Activated naive CD8-positive, alpha-beta T cell (primary cell): Measurements from ENCODE around the gene CYP46A1.

ENCODE experiments used
- H3K27ac Mint-ChIP-seq: one replicate; pipeline ENCODE4 v1.8.0; 2021; ENCODE audit warnings: mixed read lengths
- H3K27me3 Mint-ChIP-seq: one replicate; pipeline ENCODE4 v1.8.0; 2021; ENCODE audit warnings: mixed read lengths
- H3K36me3 Mint-ChIP-seq: one replicate; pipeline ENCODE4 v1.8.0; 2021; ENCODE audit warnings: mixed read lengths
- H3K4me1 Mint-ChIP-seq: one replicate; pipeline ENCODE4 v1.8.0; 2021; ENCODE audit warnings: low read depth, mixed read lengths
- H3K4me3 Mint-ChIP-seq: one replicate; pipeline ENCODE4 v1.8.0; 2021; ENCODE audit warnings: mild to moderate bottlenecking, mixed read lengths
- H3K9me3 Mint-ChIP-seq: one replicate; pipeline ENCODE4 v1.8.0; 2021; ENCODE audit warnings: low read depth, mixed read lengths

CYP46A1 gene

DNA sequence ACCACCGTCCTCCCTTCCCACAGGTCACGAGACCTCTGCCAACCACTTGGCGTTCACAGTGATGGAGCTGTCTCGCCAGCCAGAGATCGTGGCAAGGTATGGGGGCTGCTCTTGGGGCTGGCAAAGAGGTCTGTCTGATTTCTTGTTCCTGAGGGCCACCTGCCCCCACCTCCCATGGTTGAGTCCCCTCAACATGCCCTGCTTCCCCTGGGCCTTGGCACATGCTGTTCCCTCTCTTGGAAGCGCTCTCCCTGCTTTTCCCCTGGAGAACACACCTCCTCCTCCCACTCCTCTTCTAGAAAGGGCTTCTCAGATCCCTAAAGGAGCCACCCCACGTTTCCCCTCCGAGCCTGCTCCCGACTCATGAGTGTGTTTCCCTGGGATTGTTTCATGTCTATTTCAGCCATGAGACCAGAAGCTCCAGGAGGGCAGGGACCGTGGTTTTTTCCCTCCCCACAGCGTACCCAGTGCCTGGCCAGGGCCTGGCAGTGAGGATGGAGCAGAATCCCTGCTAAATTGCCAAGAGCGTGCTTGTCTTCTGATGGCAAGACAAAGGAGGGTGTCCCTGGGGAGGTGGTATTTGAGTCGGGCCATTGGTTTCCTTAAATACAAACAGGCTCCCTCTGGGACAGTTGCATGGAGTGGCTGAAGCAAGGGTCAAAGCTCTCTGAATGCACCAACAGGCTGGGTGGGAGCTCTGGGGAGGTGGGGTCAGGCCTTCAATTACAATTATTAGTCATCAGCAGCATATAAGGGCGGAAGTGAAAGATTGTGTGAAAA lies 34.1 kb downstream of the CYP46A1 start:
- H3K4me3 Mint-ChIP-seq: no peak overlapping the region
- peaks cover 4% of the 10 kb centered on the region for H3K27me3 Mint-ChIP-seq
- H3K9me3 Mint-ChIP-seq: no peaks in the 10 kb centered on the region
- no peaks in the 10 kb centered on the region for H3K4me1 Mint-ChIP-seq
- H3K36me3 Mint-ChIP-seq: no peaks in the 10 kb centered on the region
- no peak overlapping the region for H3K27ac Mint-ChIP-seq

DNA sequence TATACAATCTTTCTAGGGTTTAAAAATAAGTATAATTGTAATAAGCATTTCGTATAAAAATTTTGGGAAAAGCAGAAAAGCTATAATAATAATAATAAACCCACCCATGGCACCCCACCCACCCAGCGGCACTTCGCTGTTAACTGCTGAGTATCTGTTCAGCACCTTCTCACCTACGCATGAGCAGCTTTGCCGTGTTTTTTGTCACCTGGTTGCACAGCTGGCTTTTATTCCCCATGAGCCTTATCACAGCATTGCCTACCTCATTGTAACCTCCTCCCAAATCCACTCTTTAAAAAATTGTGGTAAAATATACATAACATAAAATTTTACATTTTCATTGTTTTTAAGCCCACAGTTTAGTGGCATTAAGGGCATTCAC lies 34.7 kb downstream of the CYP46A1 start:
- peaks cover 4% of the 10 kb centered on the region for H3K27me3 Mint-ChIP-seq
- H3K9me3 Mint-ChIP-seq: no peaks in the 10 kb centered on the region
- no peaks in the 10 kb centered on the region for H3K36me3 Mint-ChIP-seq
- H3K4me3 Mint-ChIP-seq: no peak overlapping the region
- H3K27ac Mint-ChIP-seq: no peak overlapping the region
- no peaks in the 10 kb centered on the region for H3K4me1 Mint-ChIP-seq

DNA sequence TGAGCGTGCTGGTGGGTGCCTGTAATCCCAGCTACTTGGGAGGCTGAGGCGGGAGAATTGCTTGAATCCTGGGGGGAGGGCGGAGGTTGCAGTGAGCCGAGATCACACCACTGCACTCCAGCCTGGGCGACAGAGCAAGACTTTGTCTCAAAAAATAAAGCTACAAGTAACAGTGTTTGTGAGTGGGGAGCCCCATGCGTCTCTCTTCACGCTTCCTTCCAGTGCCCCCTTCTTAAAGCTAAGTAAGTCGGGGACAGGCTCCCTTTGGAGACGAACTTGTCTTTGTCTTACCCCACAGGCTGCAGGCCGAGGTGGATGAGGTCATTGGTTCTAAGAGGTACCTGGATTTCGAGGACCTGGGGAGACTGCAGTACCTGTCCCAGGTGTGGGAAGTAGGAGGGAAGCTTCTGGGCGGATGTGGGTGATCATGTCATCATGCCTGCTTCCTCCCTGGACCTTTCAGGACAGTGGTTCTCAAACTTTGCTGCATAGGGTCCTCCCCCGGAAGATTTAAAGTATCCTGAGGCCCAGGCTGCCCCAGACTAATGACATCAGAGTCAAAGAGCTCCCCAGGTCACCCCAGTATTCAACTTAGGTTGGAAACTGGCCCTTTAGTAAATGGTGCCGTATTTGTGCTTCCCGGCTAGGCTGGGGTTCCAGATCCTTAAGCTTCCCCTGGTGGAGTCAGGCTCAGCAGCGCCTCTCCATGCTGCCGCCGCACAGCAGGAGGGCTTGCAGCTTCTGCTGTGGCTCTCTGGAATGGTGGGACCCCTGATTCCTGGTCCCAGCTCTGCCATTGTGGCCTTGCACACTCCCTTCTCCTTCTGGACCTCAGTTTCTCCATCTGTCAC lies 37.1 kb downstream of the CYP46A1 start:
- no peak overlapping the region for H3K4me3 Mint-ChIP-seq
- no peak overlapping the region for H3K27ac Mint-ChIP-seq
- no peaks in the 10 kb centered on the region for H3K36me3 Mint-ChIP-seq
- H3K4me1 Mint-ChIP-seq: no peaks in the 10 kb centered on the region
- H3K9me3 Mint-ChIP-seq: no peaks in the 10 kb centered on the region
- H3K27me3 Mint-ChIP-seq: peaks cover 5% of the 10 kb centered on the region

DNA sequence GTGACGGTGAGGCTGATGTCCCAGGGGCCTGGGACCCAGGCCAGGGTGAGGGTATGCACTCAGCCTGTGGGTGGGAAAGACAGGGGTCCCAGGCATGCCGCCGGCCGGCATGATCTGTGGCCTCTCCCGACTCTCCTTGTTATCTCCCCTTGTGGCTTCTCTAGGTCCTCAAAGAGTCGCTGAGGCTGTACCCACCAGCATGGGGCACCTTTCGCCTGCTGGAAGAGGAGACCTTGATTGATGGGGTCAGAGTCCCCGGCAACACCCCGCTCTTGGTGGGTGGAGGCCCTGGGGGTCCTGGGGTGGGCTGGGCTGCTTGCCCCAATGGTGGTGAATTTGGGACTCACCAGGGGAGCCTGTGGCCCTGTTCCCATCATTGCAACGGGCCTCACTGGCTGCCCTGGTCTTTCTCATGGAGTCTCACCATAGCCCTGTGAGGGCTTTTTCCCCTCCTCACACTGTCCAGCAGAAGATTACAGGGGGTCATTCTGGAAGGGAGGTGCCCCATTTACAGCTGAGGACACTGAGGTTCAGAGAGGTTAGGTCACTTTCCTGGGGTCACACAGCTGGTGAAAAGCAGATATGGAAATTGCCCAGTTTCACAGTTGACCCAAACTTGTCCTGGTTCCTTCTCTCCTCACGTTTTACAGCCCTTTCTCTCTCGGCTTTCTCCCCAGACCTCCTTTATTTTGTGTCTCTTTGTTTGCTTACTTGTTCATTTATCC lies 37.9 kb downstream of the CYP46A1 start:
- Mint-ChIP-seq H3K27me3 (peaks cover 6% of the 10 kb centered on the region), H3K27ac (no peak overlapping the region), H3K4me3 (no peak overlapping the region), H3K9me3 (no peaks in the 10 kb centered on the region), H3K4me1 (no peaks in the 10 kb centered on the region), H3K36me3 (no peaks in the 10 kb centered on the region)

DNA sequence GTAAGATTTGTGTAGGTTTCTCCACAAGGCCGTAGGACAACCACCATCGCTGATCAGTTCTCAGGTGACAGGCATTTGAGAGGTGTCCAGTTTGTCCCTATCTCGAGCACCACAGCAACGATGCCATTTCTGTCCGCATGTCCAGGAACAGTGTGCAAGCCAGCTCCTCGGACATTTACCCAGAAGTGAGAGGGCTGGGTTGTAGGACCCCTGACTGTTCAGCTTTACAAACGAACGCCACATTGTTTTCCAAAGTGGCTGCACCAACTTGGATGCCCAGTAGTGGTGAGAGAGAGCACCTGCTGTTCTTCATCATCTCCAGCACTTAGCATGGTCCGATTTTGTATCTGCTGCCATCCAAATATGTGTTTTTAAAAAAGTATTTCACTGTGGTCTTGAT lies 38.6 kb downstream of the CYP46A1 start:
- H3K9me3 Mint-ChIP-seq: no peaks in the 10 kb centered on the region
- no peaks in the 10 kb centered on the region for H3K36me3 Mint-ChIP-seq
- peaks cover 6% of the 10 kb centered on the region for H3K27me3 Mint-ChIP-seq
- H3K4me3 Mint-ChIP-seq: no peak overlapping the region
- H3K4me1 Mint-ChIP-seq: no peaks in the 10 kb centered on the region
- H3K27ac Mint-ChIP-seq: no peak overlapping the region

DNA sequence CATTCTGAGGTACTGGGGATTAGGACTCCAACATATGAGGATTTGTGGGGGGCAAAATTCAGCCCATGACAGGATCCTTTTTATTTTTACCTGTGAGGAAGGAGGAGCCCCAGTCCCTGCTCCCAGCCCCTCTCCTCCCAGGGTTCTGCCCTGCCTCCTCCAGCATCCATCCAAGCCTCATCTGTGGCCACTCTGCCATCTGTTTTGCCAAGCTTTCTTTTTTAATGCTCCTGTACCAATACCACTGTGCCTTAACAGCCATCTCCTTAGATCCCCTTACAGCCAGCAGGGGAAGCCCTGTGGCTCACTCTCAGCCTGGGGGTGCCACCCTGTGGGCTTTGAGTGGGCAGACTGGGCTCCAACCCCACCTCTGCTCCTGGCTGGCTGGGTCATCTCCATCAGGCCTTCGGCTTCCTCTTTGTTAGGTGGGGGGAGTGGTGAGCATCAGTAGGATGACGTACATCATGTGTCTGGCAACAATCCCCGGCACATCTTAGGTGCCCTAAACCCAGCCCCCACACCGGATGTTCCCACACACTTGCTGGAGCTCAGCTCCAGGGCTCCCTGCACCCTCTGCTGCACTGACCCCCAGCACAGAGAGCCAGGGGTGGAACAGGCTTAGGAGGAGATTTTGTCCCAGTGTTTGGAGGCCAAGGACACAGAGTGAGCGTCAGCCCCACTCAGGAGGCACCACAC lies 40.2 kb downstream of the CYP46A1 start:
- Mint-ChIP-seq H3K27ac (no peak overlapping the region), H3K9me3 (no peaks in the 10 kb centered on the region), H3K4me3 (no peak overlapping the region), H3K4me1 (no peaks in the 10 kb centered on the region), H3K36me3 (no peaks in the 10 kb centered on the region), H3K27me3 (peaks cover 12% of the 10 kb centered on the region)

DNA sequence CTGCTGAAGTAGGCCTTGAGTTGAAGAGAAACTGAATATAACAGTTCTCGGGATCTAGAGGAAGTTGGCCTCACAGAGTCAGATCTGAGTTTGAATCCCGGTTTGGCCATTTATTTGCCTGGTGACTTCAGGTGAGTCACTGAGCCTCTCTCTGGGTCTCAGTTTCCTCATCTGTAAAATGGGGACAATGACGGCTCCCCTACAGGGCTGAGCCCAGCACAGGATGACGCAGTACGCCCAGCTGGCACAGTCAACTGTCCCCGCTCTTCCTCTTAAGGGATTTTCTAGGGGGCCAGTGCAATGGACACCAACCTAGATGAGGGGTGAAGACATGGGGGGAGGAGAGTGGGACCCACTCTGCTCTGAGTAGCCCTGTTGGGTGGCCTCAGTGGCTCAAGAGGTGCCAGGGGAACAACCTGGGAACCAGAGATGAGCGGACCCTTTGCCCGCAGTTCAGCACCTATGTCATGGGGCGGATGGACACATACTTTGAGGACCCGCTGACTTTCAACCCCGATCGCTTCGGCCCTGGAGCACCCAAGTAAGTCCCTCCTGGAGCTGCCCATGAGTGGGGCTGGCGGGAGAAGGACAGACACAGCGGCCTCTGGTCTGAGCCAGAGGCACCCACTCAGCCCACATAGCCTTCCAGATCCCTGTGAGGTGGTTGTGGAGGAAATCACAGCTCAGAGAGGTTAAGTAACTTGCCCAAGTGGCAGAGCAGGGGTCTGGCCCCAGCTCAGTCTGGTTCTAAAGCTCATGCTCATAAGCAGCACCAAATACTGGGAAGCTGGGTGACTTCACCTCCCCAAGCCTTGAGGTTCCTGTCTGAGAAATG lies 41.1 kb downstream of the CYP46A1 start:
- H3K4me3 Mint-ChIP-seq: no peak overlapping the region
- H3K27me3 Mint-ChIP-seq: peaks cover 11% of the 10 kb centered on the region
- H3K9me3 Mint-ChIP-seq: no peaks in the 10 kb centered on the region
- H3K27ac Mint-ChIP-seq: no peak overlapping the region
- no peaks in the 10 kb centered on the region for H3K36me3 Mint-ChIP-seq
- H3K4me1 Mint-ChIP-seq: no peaks in the 10 kb centered on the region

DNA sequence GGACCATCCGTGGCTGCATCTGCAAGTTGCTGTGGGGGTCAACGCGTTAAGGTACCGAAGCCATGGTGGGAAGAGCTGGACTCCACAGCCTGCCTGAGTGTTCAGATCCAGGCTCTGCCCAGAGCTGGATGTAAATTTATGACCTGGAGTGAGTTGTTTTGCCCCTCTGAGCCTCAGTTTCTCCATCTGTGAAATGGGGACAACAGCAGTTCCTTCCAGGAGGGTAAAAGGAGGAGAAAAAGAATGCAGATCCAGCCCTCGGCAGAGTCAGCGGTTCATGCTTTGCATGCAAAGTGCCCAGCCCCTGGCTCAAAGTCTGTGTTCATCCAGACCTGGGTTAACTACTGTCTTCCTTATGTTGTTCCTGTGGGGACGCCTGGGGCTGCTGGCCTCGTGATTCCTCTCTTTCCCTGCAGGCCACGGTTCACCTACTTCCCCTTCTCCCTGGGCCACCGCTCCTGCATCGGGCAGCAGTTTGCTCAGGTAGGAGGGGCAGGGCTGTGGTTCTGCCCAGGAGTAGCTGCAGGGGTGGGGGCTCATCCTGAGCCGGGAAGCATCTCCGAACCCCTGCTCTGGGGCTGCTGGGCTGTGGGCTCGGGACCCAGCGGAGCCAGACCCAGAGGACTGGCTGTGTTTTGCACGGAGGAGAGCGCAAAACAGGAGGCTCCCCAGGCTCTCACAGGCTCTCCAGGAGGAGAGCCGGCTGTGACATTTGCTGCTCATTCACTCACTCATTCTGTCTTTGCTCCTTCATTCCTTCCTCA lies 41.9 kb downstream of the CYP46A1 start:
- no peak overlapping the region for H3K27ac Mint-ChIP-seq
- H3K4me1 Mint-ChIP-seq: no peaks in the 10 kb centered on the region
- peaks cover 11% of the 10 kb centered on the region for H3K27me3 Mint-ChIP-seq
- H3K9me3 Mint-ChIP-seq: no peaks in the 10 kb centered on the region
- H3K4me3 Mint-ChIP-seq: no peak overlapping the region
- no peaks in the 10 kb centered on the region for H3K36me3 Mint-ChIP-seq

DNA sequence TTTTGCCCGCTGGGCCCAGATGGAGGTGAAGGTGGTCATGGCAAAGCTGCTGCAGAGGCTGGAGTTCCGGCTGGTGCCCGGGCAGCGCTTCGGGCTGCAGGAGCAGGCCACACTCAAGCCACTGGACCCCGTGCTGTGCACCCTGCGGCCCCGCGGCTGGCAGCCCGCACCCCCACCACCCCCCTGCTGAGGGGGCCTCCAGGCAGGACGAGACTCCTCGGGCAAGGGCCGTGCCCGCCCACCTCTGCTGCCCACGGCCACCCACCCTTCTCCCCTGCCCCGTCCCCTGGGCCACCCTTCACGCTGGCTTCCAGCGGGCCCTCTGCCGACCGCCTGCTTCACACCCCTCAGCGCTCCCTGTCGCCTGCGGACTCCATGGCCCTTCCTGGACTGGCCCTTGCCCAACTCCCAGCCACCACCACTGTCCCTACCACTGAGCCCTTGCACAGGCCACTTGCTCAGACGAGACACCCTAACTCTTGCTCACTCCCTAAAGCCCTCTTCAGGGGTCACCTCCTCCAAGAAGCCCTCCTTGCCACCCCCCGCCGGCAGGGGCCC lies 42.5 kb downstream of the CYP46A1 start:
- H3K4me3 Mint-ChIP-seq: no peak overlapping the region
- peaks cover 11% of the 10 kb centered on the region for H3K27me3 Mint-ChIP-seq
- no peaks in the 10 kb centered on the region for H3K36me3 Mint-ChIP-seq
- no peak overlapping the region for H3K27ac Mint-ChIP-seq
- no peaks in the 10 kb centered on the region for H3K4me1 Mint-ChIP-seq
- H3K9me3 Mint-ChIP-seq: no peaks in the 10 kb centered on the region

DNA sequence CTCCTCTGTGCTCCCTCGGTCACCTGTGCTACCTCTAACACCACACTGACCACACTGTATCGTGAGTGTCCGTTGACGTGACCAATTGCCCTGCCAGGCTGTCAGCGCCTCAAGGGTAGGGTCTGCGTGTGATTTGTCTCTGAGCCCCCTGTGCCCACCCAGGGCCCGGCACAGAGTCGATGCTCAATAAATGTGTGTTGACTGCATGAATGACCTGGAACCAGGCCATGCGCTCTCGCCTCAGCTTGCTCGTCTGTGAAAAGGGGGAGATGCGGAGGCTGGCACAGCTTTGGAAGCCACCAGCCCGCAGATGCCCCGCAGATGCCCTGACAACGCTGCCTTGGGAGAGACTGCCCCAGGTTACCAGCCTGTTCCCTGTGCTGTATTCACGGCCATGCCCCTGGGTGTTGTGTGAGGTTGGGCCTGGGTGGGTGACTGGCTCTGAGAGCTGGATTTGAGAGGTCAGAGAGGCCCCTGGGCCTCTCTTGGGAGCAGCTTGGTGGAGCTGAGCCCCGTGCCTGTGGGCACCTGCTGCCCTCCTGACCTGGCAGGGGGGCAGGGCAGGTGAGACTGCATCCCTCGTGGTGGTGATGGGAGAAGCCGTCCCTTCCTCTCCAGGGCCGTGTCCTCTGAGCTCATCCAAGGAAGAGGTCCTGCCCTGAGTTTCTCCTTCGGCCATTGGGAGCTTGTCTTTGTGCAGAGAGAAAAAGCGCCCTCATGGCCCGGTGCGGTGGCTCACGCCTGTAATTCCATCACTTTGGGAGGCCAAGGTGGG lies 43.2 kb downstream of the CYP46A1 start:
- H3K4me3 Mint-ChIP-seq: no peak overlapping the region
- no peaks in the 10 kb centered on the region for H3K4me1 Mint-ChIP-seq
- no peaks in the 10 kb centered on the region for H3K9me3 Mint-ChIP-seq
- peaks cover 12% of the 10 kb centered on the region for H3K27me3 Mint-ChIP-seq
- no peaks in the 10 kb centered on the region for H3K36me3 Mint-ChIP-seq
- H3K27ac Mint-ChIP-seq: no peak overlapping the region

DNA sequence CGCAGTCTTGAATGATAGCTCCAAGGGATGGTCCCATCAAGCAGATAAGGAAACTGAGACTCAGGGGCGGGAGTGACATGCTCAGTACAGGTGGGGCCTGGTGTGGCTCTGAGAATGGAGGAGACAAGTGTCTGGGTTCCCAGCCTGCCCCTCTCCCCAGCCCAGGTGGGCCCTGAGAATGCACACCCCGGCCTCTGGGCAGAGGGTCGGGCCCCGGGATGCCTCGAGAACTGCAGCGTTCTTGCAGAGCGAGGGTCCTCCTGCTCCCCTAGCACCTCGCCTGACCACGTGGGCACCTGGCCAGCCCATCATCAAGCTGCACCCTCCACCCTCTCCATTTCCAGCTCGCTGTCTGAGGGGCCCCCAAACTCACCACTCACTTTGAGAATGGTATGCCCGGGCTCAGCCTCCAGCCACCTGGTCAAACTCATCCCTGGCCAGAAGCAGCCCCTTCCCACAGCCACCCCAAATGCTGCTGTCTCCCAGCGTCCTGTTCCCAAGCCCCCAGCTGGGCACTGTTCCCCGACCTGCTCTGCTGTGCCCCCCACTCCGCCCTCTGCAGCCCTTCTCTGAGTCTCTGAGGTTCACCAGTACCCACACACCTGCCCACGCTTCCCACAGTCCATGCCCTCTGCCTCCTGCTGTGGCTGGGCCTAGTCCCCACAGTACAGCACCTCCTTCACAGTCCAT lies 44.3 kb downstream of the CYP46A1 start:
- no peaks in the 10 kb centered on the region for H3K4me1 Mint-ChIP-seq
- no peaks in the 10 kb centered on the region for H3K36me3 Mint-ChIP-seq
- no peak overlapping the region for H3K4me3 Mint-ChIP-seq
- peaks cover 16% of the 10 kb centered on the region for H3K27me3 Mint-ChIP-seq
- no peaks in the 10 kb centered on the region for H3K9me3 Mint-ChIP-seq
- H3K27ac Mint-ChIP-seq: no peak overlapping the region

DNA sequence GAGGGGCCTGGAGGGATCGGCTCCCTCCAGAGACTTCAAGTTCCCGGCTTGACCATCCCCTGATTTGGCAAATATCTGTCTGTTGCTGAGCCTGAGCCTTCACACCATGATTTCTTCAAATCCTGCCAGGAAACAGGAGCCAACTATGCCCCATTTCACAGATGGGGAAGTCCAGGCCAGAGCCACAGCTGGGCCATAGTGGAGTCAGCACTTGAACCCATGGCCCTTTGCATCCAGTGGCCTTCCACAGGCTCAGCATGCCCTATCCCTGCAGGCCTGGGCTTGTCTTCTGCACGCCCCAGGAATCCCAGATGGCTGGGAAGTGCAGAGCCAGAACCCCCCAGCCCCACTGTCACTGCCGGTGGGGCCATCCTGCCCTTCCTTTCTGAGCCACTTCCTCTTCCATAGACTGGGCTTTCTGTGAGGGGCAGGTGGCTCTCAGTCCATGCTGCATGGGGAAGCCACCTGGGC lies 44.9 kb downstream of the CYP46A1 start:
- H3K4me1 Mint-ChIP-seq: no peaks in the 10 kb centered on the region
- no peak overlapping the region for H3K4me3 Mint-ChIP-seq
- H3K27me3 Mint-ChIP-seq: peaks cover 19% of the 10 kb centered on the region
- H3K27ac Mint-ChIP-seq: no peak overlapping the region
- no peaks in the 10 kb centered on the region for H3K9me3 Mint-ChIP-seq
- no peaks in the 10 kb centered on the region for H3K36me3 Mint-ChIP-seq
